ENCODE results near the gene SMIM43.

Gene SMIM43

GRCh38 chr4:121764702-121765367 is at the start of gene SMIM43:
TSS of gene SMIM43 (minus strand) at chr4:121765164. CDS start at chr4:121765105, 59 bp downstream.
- peak in 14 of 42 donors; percentile 4 to 42 (median 18) for DNase-seq
- intact Hi-C loops (cut with DNase I): no loop called here

DNA sequence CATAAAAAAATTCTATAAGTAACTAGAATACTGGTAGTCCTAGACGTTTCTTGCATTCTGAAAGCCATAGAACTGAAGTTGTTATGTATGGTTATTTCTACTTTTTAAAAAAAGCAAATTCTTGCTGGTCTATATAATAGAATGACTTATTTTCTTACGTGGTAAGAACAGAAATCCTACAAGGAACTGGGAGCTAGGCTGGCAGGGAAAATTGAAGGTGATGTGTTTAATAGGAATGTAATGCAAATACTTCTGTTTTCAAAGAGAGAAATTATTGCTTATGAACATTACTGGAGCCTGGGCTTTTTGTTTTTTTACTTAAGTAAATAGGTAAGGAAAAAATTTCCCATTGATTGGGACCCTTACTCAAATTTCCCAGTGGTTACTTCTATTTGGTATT is 49.8 kb upstream of the SMIM43 start:
- intact Hi-C loops (cut with DNase I): no loop called here
- DNase-seq: no peak

- no peak for DNase-seq
Observed at GRCh38 chr4:121811122-121811521, 46.2 kb upstream of the SMIM43 start.

GRCh38 chr4:121806411-121806810 is 41.4 kb upstream of the SMIM43 start:
- intact Hi-C loops (cut with DNase I): no loop called here
- no peak for DNase-seq

More at GRCh38 chr4:121811122-121811521, 46.2 kb upstream of the SMIM43 start:
- intact Hi-C loops (cut with DNase I): no loop called here

DNA sequence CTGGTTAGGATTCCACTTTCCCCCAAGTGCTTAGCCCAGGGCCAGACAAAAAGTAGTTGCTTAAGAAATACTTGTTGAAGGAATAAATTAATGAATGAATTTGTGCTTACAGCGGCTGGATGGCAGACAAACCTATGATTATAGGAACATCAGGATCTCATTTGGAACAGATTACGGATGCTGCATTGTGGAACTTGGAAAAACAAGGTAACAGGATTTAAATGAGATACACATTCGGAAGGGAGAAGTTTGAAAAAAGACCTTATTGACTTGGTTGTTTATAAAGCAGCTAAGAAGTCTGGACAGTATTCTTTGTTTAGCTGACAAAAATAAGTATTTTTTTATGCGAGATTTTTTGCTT is 36.7 kb upstream of the SMIM43 start:
- DNase-seq: no peak
- intact Hi-C loops (cut with DNase I): no loop called here

DNA sequence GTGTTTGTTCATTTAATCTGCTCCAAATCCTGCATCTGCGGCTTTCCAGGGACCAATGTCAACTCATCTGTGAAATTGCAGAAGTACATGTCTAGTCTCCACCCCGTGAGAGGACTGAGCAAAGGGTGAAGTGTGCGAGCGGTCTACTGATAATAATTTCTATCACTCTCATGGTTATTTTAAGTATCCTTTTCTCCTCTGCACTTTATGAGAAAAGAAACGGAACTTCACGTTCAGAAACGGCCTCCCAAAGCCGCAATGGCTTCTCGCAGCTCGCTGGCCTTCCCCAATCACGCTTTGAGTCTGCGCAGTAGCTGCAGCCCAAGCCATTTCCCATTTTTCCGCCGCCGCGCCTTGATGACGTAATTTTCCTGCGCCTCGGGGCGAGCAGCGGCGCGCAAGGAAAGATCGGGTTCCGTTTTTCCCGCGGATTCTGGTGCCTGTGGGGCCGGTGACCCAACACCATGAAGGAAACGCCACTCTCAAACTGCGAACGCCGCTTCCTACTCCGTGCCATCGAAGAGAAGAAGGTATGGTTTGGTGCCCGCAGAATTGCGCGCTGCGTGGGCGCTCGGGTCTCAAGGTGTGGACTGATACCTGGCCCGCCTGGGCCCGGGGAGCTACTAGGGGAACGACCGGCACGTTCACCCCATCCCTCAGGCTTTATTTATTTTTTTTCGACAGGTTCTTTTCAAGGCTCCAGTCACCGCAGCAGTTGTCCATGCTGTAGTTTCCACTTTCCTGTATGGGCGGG is 36.2 kb upstream of the SMIM43 start, which contains the start of gene EXOSC9:
EXOSC9 (plus strand) TSS at position 363 of the 754 bp plus-strand sequence; CDS start at position 465, 102 bp downstream.
- intact Hi-C loops (cut with DNase I): no loop called here
- DNase-seq: peak; percentile 65 to 97 (median 92)

DNA sequence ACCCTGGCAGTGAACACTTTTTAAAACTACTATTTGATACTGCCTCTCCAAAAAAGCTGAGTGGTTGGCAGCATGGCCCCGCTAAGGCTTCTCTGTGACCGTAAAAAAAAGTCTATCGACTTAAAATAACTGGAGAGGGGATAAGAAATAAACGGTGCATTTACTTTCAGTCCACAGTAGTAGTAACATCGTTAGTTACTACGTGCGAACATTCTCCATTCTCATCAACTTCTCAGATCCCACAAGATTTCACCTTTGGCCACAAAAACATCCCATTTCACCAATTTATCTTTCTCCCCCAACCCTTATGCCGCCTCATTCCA is 35.6 kb upstream of the SMIM43 start:
- no peak for DNase-seq
- intact Hi-C loops (cut with DNase I): no loop called here

- no peak for DNase-seq
- intact Hi-C loops (cut with DNase I): no loop called here
Observed at GRCh38 chr4:121799867-121800501, 35.0 kb upstream of the SMIM43 start.

GRCh38 chr4:121799208-121799823 is 34.4 kb upstream of the SMIM43 start:
- intact Hi-C loops (cut with DNase I): no loop called here
- no peak for DNase-seq

DNA sequence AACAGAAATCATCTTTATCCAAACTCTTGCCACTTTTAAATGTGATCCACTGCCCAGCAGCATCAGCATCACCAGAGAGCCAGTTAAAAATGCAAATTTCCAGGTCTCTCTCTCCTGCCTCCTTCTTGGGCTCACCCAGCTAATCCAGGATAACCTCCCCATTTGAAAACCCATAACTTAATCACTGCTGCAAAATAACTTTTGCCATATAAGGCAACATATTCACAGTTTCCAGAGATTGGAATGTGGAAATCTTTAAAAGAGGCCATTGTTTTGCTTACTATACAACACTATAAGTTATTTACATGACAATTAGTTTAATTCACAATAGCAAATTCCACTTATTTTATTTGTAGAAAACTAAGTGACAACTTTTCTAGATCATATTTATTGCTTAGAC is 31.3 kb upstream of the SMIM43 start:
- intact Hi-C loops (cut with DNase I): no loop called here
- no peak for DNase-seq

- no peak for DNase-seq
- intact Hi-C loops (cut with DNase I): no loop called here
Observed at GRCh38 chr4:121794505-121795188, 29.7 kb upstream of the SMIM43 start.

DNA sequence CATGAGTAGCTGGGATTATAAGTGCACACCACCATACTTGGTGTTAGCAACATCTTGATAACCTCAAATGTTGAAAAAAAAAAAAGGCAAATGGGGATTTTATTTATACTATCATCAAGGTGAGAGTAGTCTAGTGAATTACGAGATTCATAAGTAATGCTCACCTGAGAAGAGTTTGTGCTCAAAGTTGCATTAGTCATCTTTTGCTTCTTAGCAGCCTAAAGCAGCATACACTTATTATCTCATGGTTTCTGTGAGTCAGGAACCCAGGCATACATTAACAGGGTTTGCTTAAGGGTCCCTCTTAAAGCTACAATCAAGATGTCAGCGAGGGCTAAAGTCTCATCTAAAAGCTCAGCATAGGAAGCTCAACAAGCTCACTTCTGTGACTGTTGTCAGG is 28.0 kb upstream of the SMIM43 start:
- DNase-seq: no peak
- intact Hi-C loops (cut with DNase I): no loop called here

DNA sequence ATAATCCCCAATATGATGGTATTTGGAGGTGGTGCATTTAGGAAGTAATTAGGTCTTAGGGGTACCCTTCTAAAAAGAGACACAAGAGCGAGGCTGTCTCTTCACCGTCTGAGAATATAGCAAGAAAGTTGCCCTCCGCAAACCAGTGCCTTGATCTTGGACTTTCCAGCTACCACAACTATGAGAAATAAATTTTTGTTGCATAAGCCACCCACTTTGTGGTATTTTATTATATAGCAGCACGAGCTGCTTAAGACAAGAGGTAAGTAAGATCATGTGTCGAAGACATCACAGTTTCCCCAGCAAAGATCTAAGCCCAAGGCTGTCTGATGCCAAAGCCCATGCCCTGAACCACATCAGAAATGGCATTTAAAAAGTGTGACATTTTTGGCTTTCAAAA is 26.5 kb upstream of the SMIM43 start:
- intact Hi-C loops (cut with DNase I): no loop called here

GRCh38 chr4:121790976-121791375 is 26.0 kb upstream of the SMIM43 start:
- DNase-seq: no peak
- intact Hi-C loops (cut with DNase I): no loop called here

More for the DNA sequence above, 26.5 kb upstream of the SMIM43 start:
- DNase-seq: no peak

DNA sequence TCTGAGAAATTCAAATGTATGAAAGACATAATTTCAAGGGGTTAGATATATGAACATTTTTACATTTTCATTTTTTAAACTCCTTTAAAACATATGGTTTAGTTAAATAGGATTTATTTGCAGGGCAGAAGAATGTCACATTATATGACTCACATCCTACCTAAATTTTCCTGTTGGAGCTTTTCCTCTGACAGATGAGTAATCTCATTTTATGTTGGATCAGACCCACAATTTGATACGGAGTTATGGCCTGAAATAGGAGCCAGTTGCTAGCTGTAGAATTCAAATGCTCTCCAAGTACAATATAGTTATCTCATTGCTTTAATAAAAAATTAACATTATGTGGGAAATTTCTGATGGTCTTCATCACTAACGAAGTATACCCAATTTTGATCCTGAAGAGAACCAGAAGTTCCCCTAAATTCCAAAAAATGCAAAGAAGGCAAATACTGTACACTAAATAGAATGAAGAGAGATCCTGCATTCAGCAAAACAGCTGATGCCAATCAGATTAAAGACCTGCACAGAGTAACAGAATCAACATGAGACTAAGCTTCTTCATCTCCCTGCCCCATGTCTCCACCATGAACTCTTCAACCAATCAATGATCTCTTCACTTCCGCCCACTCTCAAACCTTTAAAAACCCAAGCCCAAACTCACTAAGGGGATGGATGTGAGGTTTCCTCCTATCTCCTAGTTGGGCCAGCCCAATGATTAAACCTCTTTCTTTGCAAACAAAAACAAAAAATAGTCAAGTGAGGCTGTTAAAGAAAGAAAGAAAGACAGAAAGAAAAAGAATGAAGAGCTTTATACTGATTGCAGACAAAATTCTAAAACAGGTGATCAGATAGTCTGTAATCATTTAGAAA is 25.2 kb upstream of the SMIM43 start:
- intact Hi-C loops (cut with DNase I): no loop called here
- DNase-seq: no peak

GRCh38 chr4:121789455-121789854 is 24.5 kb upstream of the SMIM43 start:
- DNase-seq: no peak
- intact Hi-C loops (cut with DNase I): no loop called here

- no peak for DNase-seq
- intact Hi-C loops (cut with DNase I): no loop called here
Observed at GRCh38 chr4:121788896-121789295, 23.9 kb upstream of the SMIM43 start.

DNA sequence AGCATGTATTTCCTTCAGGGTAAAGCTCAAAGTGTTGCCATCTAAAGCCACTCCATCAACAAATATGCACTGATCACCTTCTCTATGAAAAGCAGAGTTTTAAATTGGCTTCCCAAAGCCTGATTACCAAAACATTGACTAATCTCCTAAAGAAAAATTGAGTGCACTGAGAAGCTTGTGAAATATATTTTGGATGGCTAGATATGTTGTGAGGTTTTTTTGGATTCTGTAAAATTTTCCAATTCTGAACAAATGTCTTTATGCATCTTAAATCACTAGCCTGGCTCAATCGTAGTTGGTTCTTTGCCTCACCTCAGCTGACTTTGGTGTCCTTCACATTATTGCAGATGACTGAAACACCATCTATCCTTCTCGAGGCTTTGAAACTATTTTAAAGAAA is 21.3 kb upstream of the SMIM43 start:
- intact Hi-C loops (cut with DNase I): no loop called here

More for the DNA sequence above, 21.3 kb upstream of the SMIM43 start:
- DNase-seq: no peak

Data from head of caudate nucleus (tissue), 42 donors.